Measurements from ENCODE around the gene PRPSAP1.
"Not testable (repeated sequence)": the region's sequence is repeated elsewhere in the genome, so short reads cannot be mapped to it uniquely, and the experiment has no call there.

Gene PRPSAP1

GRCh38 chr17:76318586-76318985 lies 35.1 kb downstream of the PRPSAP1 start:
- DNase-seq (ENCODE audit: low spot score): no peak

- DNase-seq (ENCODE audit: low spot score): no peak
Measured at GRCh38 chr17:76317535-76317934, 36.2 kb downstream of the PRPSAP1 start.

- no peak for DNase-seq (ENCODE audit: low spot score)
Measured at GRCh38 chr17:76314392-76315227, 39.1 kb downstream of the PRPSAP1 start.

- no peak for DNase-seq (ENCODE audit: low spot score)
Measured at GRCh38 chr17:76312735-76313134, 41.0 kb downstream of the PRPSAP1 start.

- DNase-seq (ENCODE audit: low spot score): no peak
Measured at GRCh38 chr17:76309461-76309860, 44.3 kb downstream of the PRPSAP1 start.

GRCh38 chr17:76307966-76308338 lies 45.8 kb downstream of the PRPSAP1 start, which contains the start of gene QRICH2:
Gene QRICH2, minus strand, starts transcription at chr17:76308276. Its CDS starts 278 bp downstream, at chr17:76307998.
- DNase-seq (ENCODE audit: low spot score): no peak

- no peak for DNase-seq (ENCODE audit: low spot score)
Measured at GRCh38 chr17:76307299-76307965, 46.3 kb downstream of the PRPSAP1 start.

- DNase-seq (ENCODE audit: low spot score): not testable (repeated sequence)
Measured at GRCh38 chr17:76305135-76305454, 48.6 kb downstream of the PRPSAP1 start.

GRCh38 chr17:76304226-76305134 lies 49.2 kb downstream of the PRPSAP1 start:
- no peak for DNase-seq (ENCODE audit: low spot score)

GRCh38 chr17:76297436-76297835 lies 56.3 kb downstream of the PRPSAP1 start:
- DNase-seq (ENCODE audit: low spot score): no peak

- no peak for DNase-seq (ENCODE audit: low spot score)
Measured at GRCh38 chr17:76296889-76297288, 56.8 kb downstream of the PRPSAP1 start.

- no peak for DNase-seq (ENCODE audit: low spot score)
Measured at GRCh38 chr17:76296186-76296585, 57.5 kb downstream of the PRPSAP1 start.

GRCh38 chr17:76293106-76293505 lies 60.6 kb downstream of the PRPSAP1 start:
- DNase-seq (ENCODE audit: low spot score): no peak

GRCh38 chr17:76292567-76292966 lies 61.1 kb downstream of the PRPSAP1 start:
- no peak for DNase-seq (ENCODE audit: low spot score)

GRCh38 chr17:76281573-76282371 lies 71.9 kb downstream of the PRPSAP1 start:
- no peak for DNase-seq (ENCODE audit: low spot score)

- DNase-seq (ENCODE audit: low spot score): no peak
Measured at GRCh38 chr17:76280650-76281049, 73.1 kb downstream of the PRPSAP1 start.

- DNase-seq (ENCODE audit: low spot score): no peak
Measured at GRCh38 chr17:76279742-76280287, 73.9 kb downstream of the PRPSAP1 start.

- DNase-seq (ENCODE audit: low spot score): peak; percentile 98
Measured at GRCh38 chr17:76278952-76279741, 74.6 kb downstream of the PRPSAP1 start.

- no peak for DNase-seq (ENCODE audit: low spot score)
Measured at GRCh38 chr17:76278268-76278908, 75.3 kb downstream of the PRPSAP1 start.
